Measurements from ENCODE around the gene ZDHHC14. TPM values are rescaled to one million over a fixed set of nuclear protein-coding genes. Genes with fewer than 3 reads are reported as not detected.

The ZDHHC14 gene
- total and polyA plus RNA-seq, 2 experiments from 2014 or later, result 7.5 to 10.1 TPM

DNA sequence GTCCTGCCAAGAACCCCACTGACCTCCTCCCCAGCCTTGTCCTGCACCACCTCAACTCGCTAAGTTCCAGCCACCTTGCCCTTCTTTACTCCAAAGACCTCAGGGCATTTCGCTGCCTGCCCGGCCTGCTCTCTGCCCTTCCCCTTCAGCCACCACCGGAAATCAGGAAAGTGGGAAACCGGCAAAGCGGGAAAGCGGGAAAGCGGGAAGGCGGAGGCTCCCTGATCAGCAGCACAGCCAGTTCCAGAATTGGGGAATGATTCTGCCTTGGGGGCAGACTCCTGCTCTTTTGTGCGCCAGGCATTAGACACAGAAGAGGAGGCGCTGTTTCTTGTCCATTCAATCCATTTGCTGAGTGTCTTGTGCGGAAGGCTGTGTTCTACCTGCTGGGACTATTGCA is 111.3 kb downstream of the ZDHHC14 start:
- no peaks in the 10 kb centered on the region for H3K36me3 ChIP-seq
- H3K27ac ChIP-seq, result no peak overlapping the region
- no peaks in the 10 kb centered on the region for H3K9me3 ChIP-seq (ENCODE audit: low read depth)
- TF ChIP-seq, protein P1, sequence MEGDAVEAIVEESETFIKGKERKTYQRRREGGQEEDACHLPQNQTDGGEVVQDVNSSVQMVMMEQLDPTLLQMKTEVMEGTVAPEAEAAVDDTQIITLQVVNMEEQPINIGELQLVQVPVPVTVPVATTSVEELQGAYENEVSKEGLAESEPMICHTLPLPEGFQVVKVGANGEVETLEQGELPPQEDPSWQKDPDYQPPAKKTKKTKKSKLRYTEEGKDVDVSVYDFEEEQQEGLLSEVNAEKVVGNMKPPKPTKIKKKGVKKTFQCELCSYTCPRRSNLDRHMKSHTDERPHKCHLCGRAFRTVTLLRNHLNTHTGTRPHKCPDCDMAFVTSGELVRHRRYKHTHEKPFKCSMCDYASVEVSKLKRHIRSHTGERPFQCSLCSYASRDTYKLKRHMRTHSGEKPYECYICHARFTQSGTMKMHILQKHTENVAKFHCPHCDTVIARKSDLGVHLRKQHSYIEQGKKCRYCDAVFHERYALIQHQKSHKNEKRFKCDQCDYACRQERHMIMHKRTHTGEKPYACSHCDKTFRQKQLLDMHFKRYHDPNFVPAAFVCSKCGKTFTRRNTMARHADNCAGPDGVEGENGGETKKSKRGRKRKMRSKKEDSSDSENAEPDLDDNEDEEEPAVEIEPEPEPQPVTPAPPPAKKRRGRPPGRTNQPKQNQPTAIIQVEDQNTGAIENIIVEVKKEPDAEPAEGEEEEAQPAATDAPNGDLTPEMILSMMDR (IDR thresholded peaks at IDR 0.05; ENCODE audit: low read depth, low read length), result no peak
- DNase-seq (ENCODE audit: low read depth in 1 of 2, low spot score in 1 of 2), result no peak
- no peak overlapping the region for H3K4me3 ChIP-seq
- peaks cover 2% of the 10 kb centered on the region for H3K4me1 ChIP-seq (ENCODE audit: low read depth)
- no peaks in the 10 kb centered on the region for H3K27me3 ChIP-seq

DNA sequence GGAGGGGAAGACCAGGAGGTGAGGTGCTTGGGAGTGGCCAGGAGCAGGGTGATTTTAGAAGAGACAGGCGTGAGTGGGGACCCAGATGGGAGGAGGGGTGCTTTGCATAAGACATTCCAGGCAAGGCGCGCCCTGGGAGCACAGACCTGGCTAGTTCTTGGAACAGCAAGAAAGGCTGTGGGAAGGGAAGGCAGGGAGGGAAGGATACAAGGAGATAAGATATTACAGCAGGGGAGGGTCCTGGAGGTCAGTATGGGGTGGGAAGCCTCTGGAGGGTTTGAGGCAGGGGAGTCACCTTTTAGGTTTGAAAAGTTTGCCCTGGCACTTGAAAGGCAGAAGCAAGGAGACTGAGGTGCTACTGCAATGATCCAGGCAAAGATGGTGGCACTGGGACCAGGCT is 111.8 kb downstream of the ZDHHC14 start:
- Histone ChIP-seq H3K36me3 (no peaks in the 10 kb centered on the region), H3K4me3 (no peak overlapping the region), H3K27ac (no peak overlapping the region), H3K9me3 (ENCODE audit: low read depth) (no peaks in the 10 kb centered on the region), H3K27me3 (no peaks in the 10 kb centered on the region), H3K4me1 (ENCODE audit: low read depth) (peaks cover 2% of the 10 kb centered on the region)
- TF ChIP-seq, protein P1 (IDR thresholded peaks at IDR 0.05; ENCODE audit: low read depth, low read length), result no peak
- no peak for DNase-seq (ENCODE audit: low read depth in 1 of 2, low spot score in 1 of 2)

DNA sequence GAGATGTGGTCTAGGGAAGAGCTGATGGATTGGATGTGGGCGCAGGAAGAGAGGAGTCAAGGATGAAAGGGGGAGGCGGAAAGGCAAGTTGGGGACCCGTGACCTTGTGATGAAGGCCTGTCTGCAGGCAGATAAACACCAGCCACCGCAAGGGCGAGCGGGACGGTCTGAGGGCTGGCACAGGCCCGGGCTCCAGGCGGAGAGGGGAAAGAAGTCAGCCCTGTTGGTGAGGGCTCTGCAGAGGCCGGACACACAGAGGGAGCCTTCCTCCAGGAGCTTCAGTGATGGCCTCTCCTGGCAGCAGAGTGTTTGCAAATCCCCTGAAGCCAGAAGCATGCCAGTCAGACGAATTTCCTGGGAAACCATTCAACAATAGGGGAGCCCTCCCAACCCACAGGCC is 112.2 kb downstream of the ZDHHC14 start:
- TF ChIP-seq, protein P1 (IDR thresholded peaks at IDR 0.05; ENCODE audit: low read depth, low read length), result no peak
- no peak overlapping the region for H3K27ac ChIP-seq
- no peak for DNase-seq (ENCODE audit: low read depth in 1 of 2, low spot score in 1 of 2)
- H3K9me3 ChIP-seq (ENCODE audit: low read depth), result no peaks in the 10 kb centered on the region
- H3K27me3 ChIP-seq, result no peaks in the 10 kb centered on the region
- no peak overlapping the region for H3K4me3 ChIP-seq
- no peaks in the 10 kb centered on the region for H3K36me3 ChIP-seq
- peaks cover 2% of the 10 kb centered on the region for H3K4me1 ChIP-seq (ENCODE audit: low read depth)

DNA sequence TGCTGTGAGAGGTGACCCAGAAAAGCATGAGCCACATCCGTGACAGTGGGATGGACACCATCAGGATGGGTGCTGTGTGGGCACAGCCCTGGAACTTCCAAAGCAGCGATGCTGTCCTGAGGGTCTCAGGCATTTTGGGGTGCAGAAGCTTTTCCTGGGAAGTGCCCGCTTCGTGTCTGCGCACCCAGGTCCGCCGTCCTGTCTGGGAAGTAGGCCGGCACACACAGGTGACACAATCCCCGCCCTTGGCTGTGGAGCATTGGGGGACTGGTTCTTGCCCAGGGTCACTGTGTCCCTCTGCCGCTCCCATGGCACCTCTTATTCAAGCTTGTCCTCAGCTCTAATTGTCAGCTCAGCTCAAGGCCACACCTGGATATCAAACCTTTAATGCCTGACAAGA is 112.6 kb downstream of the ZDHHC14 start:
- no peak for DNase-seq (ENCODE audit: low read depth in 1 of 2, low spot score in 1 of 2)
- no peak overlapping the region for H3K4me3 ChIP-seq

DNA sequence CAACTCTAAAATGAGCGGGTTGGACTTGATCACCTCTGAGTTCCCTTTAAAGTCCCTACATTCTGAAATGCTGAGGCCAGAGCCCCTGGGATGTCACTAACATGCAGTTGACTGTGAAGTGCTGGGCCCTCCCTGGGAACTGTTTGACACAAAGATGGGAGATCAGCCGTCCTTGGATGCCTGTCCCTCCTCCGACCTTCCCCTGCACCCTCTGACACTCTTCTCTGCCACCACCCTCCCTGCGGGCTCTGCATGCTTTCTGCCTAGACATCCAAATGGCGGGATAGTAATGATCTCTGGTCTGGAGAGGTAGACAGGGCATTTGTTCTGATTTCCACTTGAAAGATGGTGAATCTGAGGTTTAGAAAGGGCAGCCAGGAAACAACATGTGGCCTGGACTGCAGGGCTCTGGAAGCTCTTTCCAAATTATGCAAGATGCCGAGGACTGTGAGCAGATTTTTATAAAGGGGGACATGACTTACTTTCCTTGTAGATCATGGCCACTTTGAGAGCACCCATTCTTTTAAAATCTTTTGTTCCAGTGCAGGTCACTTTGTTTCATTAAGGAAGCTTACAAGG is 113.2 kb downstream of the ZDHHC14 start:
- Histone ChIP-seq H3K4me3 (no peak overlapping the region), H3K27ac (no peak overlapping the region), H3K27me3 (no peaks in the 10 kb centered on the region), H3K9me3 (ENCODE audit: low read depth) (no peaks in the 10 kb centered on the region), H3K4me1 (ENCODE audit: low read depth) (peaks cover under 1% of the 10 kb centered on the region), H3K36me3 (no peaks in the 10 kb centered on the region)
- DNase-seq (ENCODE audit: low read depth in 1 of 2, low spot score in 1 of 2), result no peak
- TF ChIP-seq, protein P1 (IDR thresholded peaks at IDR 0.05; ENCODE audit: low read depth, low read length), result no peak

More for the DNA sequence above, 112.6 kb downstream of the ZDHHC14 start:
- Histone ChIP-seq H3K27me3 (no peaks in the 10 kb centered on the region), H3K36me3 (no peaks in the 10 kb centered on the region), H3K4me1 (ENCODE audit: low read depth) (peaks cover 2% of the 10 kb centered on the region), H3K27ac (no peak overlapping the region), H3K9me3 (ENCODE audit: low read depth) (no peaks in the 10 kb centered on the region)
- TF ChIP-seq, protein P1 (IDR thresholded peaks at IDR 0.05; ENCODE audit: low read depth, low read length), result no peak
